ENCODE data around the gene SP5. TPM values are rescaled to one million over a fixed set of nuclear protein-coding genes. Genes with fewer than 3 reads are reported as not detected.
"Not testable (repeated sequence)": the region's sequence is repeated elsewhere in the genome, so short reads cannot be mapped to it uniquely, and the experiment has no call there.

SP5 gene
- total RNA-seq: not detected

DNA sequence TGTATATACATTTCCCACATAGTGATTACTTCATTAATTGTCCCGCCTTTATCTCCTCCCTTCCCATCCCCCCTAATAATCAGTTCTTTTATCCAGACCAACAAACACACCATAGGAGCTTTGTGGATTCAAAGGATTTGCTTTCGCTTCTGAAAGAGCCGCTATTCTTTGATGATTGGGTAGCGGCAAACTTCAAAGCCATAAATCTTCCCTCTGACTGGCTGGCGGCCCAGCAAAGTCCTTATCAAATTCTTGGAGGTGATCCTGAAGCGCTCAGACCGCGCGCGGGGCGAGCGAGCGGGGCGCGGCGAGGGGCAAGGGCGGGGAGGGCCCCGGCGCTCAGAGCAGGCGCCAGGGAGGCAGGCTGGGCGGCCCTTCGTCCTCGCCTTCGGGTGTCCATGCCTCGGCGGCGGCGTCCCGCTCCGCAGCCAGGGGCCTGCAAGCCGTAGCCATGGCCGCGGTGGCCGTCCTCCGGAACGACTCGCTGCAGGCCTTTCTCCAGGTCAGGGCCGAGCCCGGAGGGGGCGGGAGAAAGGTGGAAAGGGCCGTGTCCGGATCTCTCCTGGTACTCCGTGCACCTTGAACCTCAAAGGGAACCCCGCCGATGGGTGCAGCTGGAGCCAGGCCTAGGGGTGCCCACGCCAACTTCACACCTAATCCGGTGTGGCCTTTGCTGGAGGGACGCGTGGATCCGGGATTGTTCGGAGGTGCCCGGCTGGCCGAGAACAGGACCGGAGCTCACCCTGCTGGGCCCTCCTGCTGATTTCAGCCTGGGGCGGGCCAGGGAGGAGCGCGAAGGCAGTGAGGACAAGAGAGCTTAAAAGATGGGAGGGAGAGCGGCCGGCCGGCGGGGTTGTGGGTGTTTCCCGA is at the start of gene SP5:
Gene SP5 (plus strand): TSS at position 276 of the 870 bp plus-strand sequence. CDS start 176 bp downstream, at position 452.
- Mint-ChIP-seq H3K27me3 (ENCODE audit: low read depth) (peaks cover 75% of the 10 kb centered on the region), H3K36me3 (ENCODE audit: low read depth) (peaks cover 3% of the 10 kb centered on the region), H3K4me3 (peak within 1 kb of the TSS; percentile 66), H3K27ac (peak within 1 kb of the TSS; percentile 35), H3K4me1 (ENCODE audit: low read depth) (peaks cover 25% of the 10 kb centered on the region), H3K9me3 (ENCODE audit: insufficient read depth) (no peaks in the 10 kb centered on the region)
- ChIA-PET CTCF (interaction anchor here (1.0 to 1.4 kb wide), 2 partner anchors 97 to 306 kb away, joined by 3 read pairs; no protein-coding TSS in a partner anchor), POLR2A (interaction anchor here (0.6 kb wide), 1 partner anchor 186 kb away, joined by 3 read pairs; no protein-coding TSS in a partner anchor)
- ATAC-seq (peak; percentile 61), DNase-seq (peak; percentile 54)

DNA sequence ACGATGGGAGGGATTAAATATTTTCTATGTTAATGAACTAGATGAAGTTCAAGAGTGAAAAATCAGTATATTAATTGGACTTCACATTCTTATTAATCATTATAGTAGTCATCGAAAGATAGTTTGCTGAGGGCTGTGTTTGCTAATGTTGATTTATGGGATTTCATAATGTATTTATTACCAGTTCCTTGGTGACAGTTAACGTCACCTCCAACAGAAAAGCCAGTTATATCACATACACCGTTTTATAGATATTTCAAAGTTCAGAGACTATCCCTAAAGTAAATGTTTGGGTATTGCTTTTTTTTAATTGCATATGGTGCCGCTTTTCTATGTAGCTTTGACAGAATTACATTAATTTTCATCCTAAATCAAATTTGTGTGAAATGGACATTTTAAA is 49.4 kb upstream of the SP5 start:
- no peak overlapping the region for H3K27ac Mint-ChIP-seq

GRCh38 chr2:170669909-170670308 is 45.2 kb upstream of the SP5 start:
- no peaks in the 10 kb centered on the region for H3K9me3 Mint-ChIP-seq (ENCODE audit: insufficient read depth)
- CTCF ChIA-PET: no interaction called here
- peaks cover 13% of the 10 kb centered on the region for H3K27me3 Mint-ChIP-seq (ENCODE audit: low read depth)
- H3K36me3 Mint-ChIP-seq (ENCODE audit: low read depth): no peaks in the 10 kb centered on the region
- H3K4me1 Mint-ChIP-seq (ENCODE audit: low read depth): no peaks in the 10 kb centered on the region
- no peak overlapping the region for H3K4me3 Mint-ChIP-seq
- ATAC-seq (no peak), DNase-seq (no peak)
- POLR2A ChIA-PET: no interaction called here
- no peak overlapping the region for H3K27ac Mint-ChIP-seq

More for the DNA sequence above, 49.4 kb upstream of the SP5 start:
- Mint-ChIP-seq H3K9me3 (ENCODE audit: insufficient read depth) (no peaks in the 10 kb centered on the region), H3K36me3 (ENCODE audit: low read depth) (no peaks in the 10 kb centered on the region), H3K27me3 (ENCODE audit: low read depth) (peaks cover 8% of the 10 kb centered on the region), H3K4me3 (no peak overlapping the region), H3K4me1 (ENCODE audit: low read depth) (no peaks in the 10 kb centered on the region)
- no peak for DNase-seq
- ChIA-PET CTCF (no interaction called here), POLR2A (no interaction called here)
- ATAC-seq: no peak

DNA sequence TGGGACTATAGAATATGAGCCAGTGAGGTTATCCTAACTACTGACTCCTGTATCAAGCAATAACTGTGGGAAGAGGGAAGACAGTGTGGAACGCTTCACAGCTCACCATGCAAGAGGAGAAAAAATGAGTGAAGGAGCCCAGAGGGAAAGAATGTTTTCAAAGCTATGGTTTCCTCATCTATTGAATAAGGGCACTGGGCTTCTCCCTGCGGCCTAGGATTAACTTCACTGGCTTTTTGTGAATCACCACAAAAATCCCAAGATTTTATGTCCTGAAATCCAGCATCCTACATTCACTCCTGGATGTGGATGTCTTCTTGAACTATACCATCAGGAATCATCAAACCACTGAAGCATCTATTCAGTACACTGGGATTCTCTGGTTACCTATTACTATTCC is 44.5 kb upstream of the SP5 start:
- peaks cover 13% of the 10 kb centered on the region for H3K27me3 Mint-ChIP-seq (ENCODE audit: low read depth)
- no peak for DNase-seq
- ChIA-PET CTCF (no interaction called here), POLR2A (no interaction called here)
- no peak overlapping the region for H3K27ac Mint-ChIP-seq
- ATAC-seq: no peak
- H3K4me3 Mint-ChIP-seq: no peak overlapping the region
- H3K4me1 Mint-ChIP-seq (ENCODE audit: low read depth): no peaks in the 10 kb centered on the region
- no peaks in the 10 kb centered on the region for H3K36me3 Mint-ChIP-seq (ENCODE audit: low read depth)
- no peaks in the 10 kb centered on the region for H3K9me3 Mint-ChIP-seq (ENCODE audit: insufficient read depth)

- H3K4me1 Mint-ChIP-seq (ENCODE audit: low read depth): no peaks in the 10 kb centered on the region
- ATAC-seq (no peak), DNase-seq (no peak)
- no peak overlapping the region for H3K27ac Mint-ChIP-seq
- no peaks in the 10 kb centered on the region for H3K36me3 Mint-ChIP-seq (ENCODE audit: low read depth)
- H3K27me3 Mint-ChIP-seq (ENCODE audit: low read depth): peaks cover 13% of the 10 kb centered on the region
- POLR2A ChIA-PET: no interaction called here
- H3K9me3 Mint-ChIP-seq (ENCODE audit: insufficient read depth): no peaks in the 10 kb centered on the region
- CTCF ChIA-PET: no interaction called here
- H3K4me3 Mint-ChIP-seq: no peak overlapping the region
These were observed 44.1 kb upstream of the SP5 start for GRCh38 chr2:170671079-170671478.

DNA sequence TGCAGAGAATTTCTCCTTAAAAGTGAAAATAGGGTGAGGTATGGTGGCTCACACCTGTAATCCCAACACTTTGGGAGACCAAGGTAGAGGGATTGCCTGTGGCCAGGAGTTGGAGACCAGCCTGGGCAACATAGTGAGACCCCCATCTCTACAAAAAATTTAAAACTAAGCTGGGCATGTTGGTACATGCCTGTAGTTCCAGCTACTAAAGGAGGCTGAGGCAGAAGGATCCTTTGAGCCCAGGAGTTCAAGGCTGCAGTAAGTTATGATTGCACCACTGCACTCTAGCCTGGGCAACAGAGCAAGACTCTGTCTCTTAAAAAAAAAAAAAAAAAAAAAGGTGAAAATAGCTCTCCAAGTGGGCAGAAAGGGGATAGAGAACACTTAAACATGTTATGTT is 40.9 kb upstream of the SP5 start:
- H3K9me3 Mint-ChIP-seq (ENCODE audit: insufficient read depth); DNase-seq; ATAC-seq; H3K36me3 Mint-ChIP-seq (ENCODE audit: low read depth); H3K4me3 Mint-ChIP-seq; POLR2A ChIA-PET; H3K4me1 Mint-ChIP-seq (ENCODE audit: low read depth); H3K27ac Mint-ChIP-seq; CTCF ChIA-PET: not testable (repeated sequence)
- H3K27me3 Mint-ChIP-seq (ENCODE audit: low read depth): peaks cover 11% of the 10 kb centered on the region

- no peak for DNase-seq
- Mint-ChIP-seq H3K27ac (no peak overlapping the region), H3K9me3 (ENCODE audit: insufficient read depth) (no peaks in the 10 kb centered on the region), H3K4me1 (ENCODE audit: low read depth) (no peaks in the 10 kb centered on the region), H3K4me3 (no peak overlapping the region), H3K27me3 (ENCODE audit: low read depth) (peaks cover 13% of the 10 kb centered on the region), H3K36me3 (ENCODE audit: low read depth) (no peaks in the 10 kb centered on the region)
- CTCF ChIA-PET: no interaction called here
- ATAC-seq: no peak
- POLR2A ChIA-PET: no interaction called here
These were observed 39.4 kb upstream of the SP5 start for GRCh38 chr2:170675701-170676100.

DNA sequence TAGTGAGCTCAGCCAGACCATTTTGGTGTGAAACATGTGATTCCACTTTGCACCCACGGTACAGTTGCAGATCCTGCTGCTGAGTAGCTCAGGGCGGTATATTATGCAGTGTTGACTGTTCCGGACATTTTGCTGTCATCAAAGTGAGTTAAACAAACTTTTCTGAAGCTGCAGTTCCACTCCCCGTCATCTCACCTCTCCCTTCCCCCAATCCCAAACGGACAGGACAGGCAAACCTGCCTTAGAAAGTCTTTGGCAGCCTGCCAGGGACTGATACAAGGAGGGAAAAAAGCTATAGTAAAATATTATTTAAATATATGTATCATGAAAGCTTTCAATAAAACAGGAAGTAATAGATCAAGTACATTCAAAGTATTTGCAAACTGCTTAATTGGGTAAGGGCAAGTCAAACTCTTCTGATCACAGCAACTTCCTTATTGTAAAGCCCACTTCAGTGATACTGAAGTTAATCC is 35.5 kb upstream of the SP5 start:
- ChIA-PET CTCF (interaction anchor here (1.0 to 1.9 kb wide), 2 partner anchors 18 to 271 kb away, joined by 3 to 4 read pairs; no protein-coding TSS in a partner anchor), POLR2A (interaction anchor here (1.0 kb wide), 1 partner anchor 41 kb away, joined by 3 read pairs; no protein-coding TSS in a partner anchor)
- H3K36me3 Mint-ChIP-seq (ENCODE audit: low read depth): no peaks in the 10 kb centered on the region
- no peak overlapping the region for H3K4me3 Mint-ChIP-seq
- ATAC-seq: no peak
- no peak for DNase-seq
- no peaks in the 10 kb centered on the region for H3K4me1 Mint-ChIP-seq (ENCODE audit: low read depth)
- H3K9me3 Mint-ChIP-seq (ENCODE audit: insufficient read depth): no peaks in the 10 kb centered on the region
- no peak overlapping the region for H3K27ac Mint-ChIP-seq
- H3K27me3 Mint-ChIP-seq (ENCODE audit: low read depth): peaks cover 7% of the 10 kb centered on the region

- ChIA-PET POLR2A (interaction anchor here (0.7 kb wide), 1 partner anchor 33 kb away, joined by 4 read pairs; no protein-coding TSS in a partner anchor), CTCF (interaction anchor here (0.9 to 1.9 kb wide), 3 partner anchors 13 to 271 kb away, joined by 3 to 4 read pairs (median 3); no protein-coding TSS in a partner anchor)
- H3K4me1 Mint-ChIP-seq (ENCODE audit: low read depth): no peaks in the 10 kb centered on the region
- H3K27ac Mint-ChIP-seq: no peak overlapping the region
- no peak overlapping the region for H3K4me3 Mint-ChIP-seq
- no peak for ATAC-seq
- peaks cover 3% of the 10 kb centered on the region for H3K27me3 Mint-ChIP-seq (ENCODE audit: low read depth)
- H3K9me3 Mint-ChIP-seq (ENCODE audit: insufficient read depth): no peaks in the 10 kb centered on the region
- DNase-seq: no peak
- no peaks in the 10 kb centered on the region for H3K36me3 Mint-ChIP-seq (ENCODE audit: low read depth)
These were observed 34.8 kb upstream of the SP5 start for GRCh38 chr2:170680172-170680941.

GRCh38 chr2:170681311-170681710 is 33.8 kb upstream of the SP5 start:
- no peak overlapping the region for H3K4me3 Mint-ChIP-seq
- H3K36me3 Mint-ChIP-seq (ENCODE audit: low read depth): no peaks in the 10 kb centered on the region
- POLR2A ChIA-PET: no interaction called here
- peaks cover 3% of the 10 kb centered on the region for H3K27me3 Mint-ChIP-seq (ENCODE audit: low read depth)
- ATAC-seq (no peak), DNase-seq (no peak)
- H3K4me1 Mint-ChIP-seq (ENCODE audit: low read depth): no peaks in the 10 kb centered on the region
- CTCF ChIA-PET: no interaction called here
- H3K27ac Mint-ChIP-seq: no peak overlapping the region
- H3K9me3 Mint-ChIP-seq (ENCODE audit: insufficient read depth): no peaks in the 10 kb centered on the region

GRCh38 chr2:170685591-170685990 is 29.5 kb upstream of the SP5 start:
- no peaks in the 10 kb centered on the region for H3K4me1 Mint-ChIP-seq (ENCODE audit: low read depth)
- no peaks in the 10 kb centered on the region for H3K9me3 Mint-ChIP-seq (ENCODE audit: insufficient read depth)
- no peaks in the 10 kb centered on the region for H3K36me3 Mint-ChIP-seq (ENCODE audit: low read depth)
- no peak overlapping the region for H3K4me3 Mint-ChIP-seq
- CTCF ChIA-PET: no interaction called here
- no peak overlapping the region for H3K27ac Mint-ChIP-seq
- POLR2A ChIA-PET: no interaction called here
- H3K27me3 Mint-ChIP-seq (ENCODE audit: low read depth): no peaks in the 10 kb centered on the region
- no peak for ATAC-seq
- DNase-seq: no peak

DNA sequence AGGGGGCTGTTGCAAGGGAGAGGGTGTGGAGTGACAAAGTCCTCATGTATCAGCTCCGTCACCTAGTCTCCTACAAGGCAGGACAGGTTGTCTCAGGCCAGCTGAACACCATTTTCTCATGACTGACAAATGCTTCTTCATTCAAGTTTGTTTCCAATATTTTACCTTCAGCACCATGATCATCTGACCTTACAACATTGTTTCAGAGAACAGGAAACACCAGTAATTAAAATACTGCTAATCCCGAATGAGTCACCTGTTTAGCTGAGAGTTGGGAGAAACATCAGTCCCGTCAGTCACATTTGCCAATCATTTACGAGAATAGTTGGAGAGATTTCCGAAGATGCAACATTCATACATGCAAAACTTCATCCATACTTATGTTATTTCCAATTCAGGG is 25.7 kb upstream of the SP5 start:
- DNase-seq: no peak
- POLR2A ChIA-PET: no interaction called here
- Mint-ChIP-seq H3K4me1 (ENCODE audit: low read depth) (no peaks in the 10 kb centered on the region), H3K4me3 (no peak overlapping the region), H3K36me3 (ENCODE audit: low read depth) (no peaks in the 10 kb centered on the region), H3K27ac (no peak overlapping the region), H3K27me3 (ENCODE audit: low read depth) (no peaks in the 10 kb centered on the region), H3K9me3 (ENCODE audit: insufficient read depth) (no peaks in the 10 kb centered on the region)
- no peak for ATAC-seq
- CTCF ChIA-PET: interaction anchor here (1.2 kb wide), 1 partner anchor 28 kb away, joined by 3 read pairs; no protein-coding TSS in a partner anchor

All from activated CD8-positive, alpha-beta T cell treated with anti-CD3 and anti-CD28 coated beads, Interleukin-2, amount 10 ng/mL, durations not matched to agents 7 days and 5 days (primary cell).